ENCODE measurements around the gene SNX13. TPM values are rescaled to one million over a fixed set of nuclear protein-coding genes. Genes with fewer than 3 reads are reported as not detected.

The SNX13 gene
- total and polyA plus RNA-seq, 2 experiments from 2014 or later: 7.5 to 42.7 TPM

- H4K20me1 ChIP-seq (replicated peaks; ENCODE audit: insufficient read depth): no peaks in the 10 kb centered on the region
- Mint-ChIP-seq H3K4me1 (0 out of 3 replicates have a peak, but pooled peaks cover 5% of the 10 kb centered on the region), H3K4me3 (no peak overlapping the region), H3K27ac (no peak overlapping the region), H3K27me3 (ENCODE audit: insufficient read depth, low read depth, poor library complexity) (no peaks in the 10 kb centered on the region), H3K36me3 (ENCODE audit: low read depth) (peaks cover 28% of the 10 kb centered on the region), H3K9me3 (peaks cover 5% of the 10 kb centered on the region; the same call in 2 of the 3 replicates)
- H3F3A ChIP-seq (replicated peaks; ENCODE audit: low read depth): no peaks in the 10 kb centered on the region
- no peak overlapping the region for H3K4me2 ChIP-seq
- DNase-seq (ENCODE audit: low spot score) (no peak), ATAC-seq (no peak)
- H3K27me3 ChIP-seq (ENCODE audit: insufficient read depth): no peaks in the 10 kb centered on the region
- no peak overlapping the region for H3K4me3 ChIP-seq
- TF ChIP-seq ZNF114 (CRISPR knock-in tag; IDR thresholded peaks at IDR 0.05) (no peak), ZNF331 (CRISPR knock-in tag; IDR thresholded peaks at IDR 0.05; ENCODE audit: low read depth) (no peak)
- H3K27ac ChIP-seq (ENCODE audit: low read depth): no peak overlapping the region
- H3K4me1 ChIP-seq (ENCODE audit: insufficient read depth): no peaks in the 10 kb centered on the region; the same call in 1 of the 2 replicates
- no peaks in the 10 kb centered on the region for H3K9me2 ChIP-seq (ENCODE audit: insufficient read depth)
- H3K79me2 ChIP-seq (replicated peaks; ENCODE audit: insufficient read depth): no peaks in the 10 kb centered on the region
- H3K36me3 ChIP-seq (ENCODE audit: insufficient read depth): no peaks in the 10 kb centered on the region
- no peak overlapping the region for H2AFZ ChIP-seq
Observed at GRCh38 chr7:17855202-17855601, 85.1 kb downstream of the SNX13 start.

- DNase-seq (ENCODE audit: low spot score): no peak
- TF ChIP-seq ZNF331 (CRISPR knock-in tag; IDR thresholded peaks at IDR 0.05; ENCODE audit: low read depth) (no peak), JUNB (IDR thresholded peaks at IDR 0.05; ENCODE audit: unreplicated experiment) (no peak), EZH2 (IDR thresholded peaks at IDR 0.05; ENCODE audit: low read depth, unreplicated experiment) (no peak), REST (IDR thresholded peaks at IDR 0.05; ENCODE audit: unreplicated experiment) (no peak)
Observed at GRCh38 chr7:17854261-17855047, 85.8 kb downstream of the SNX13 start.

More at GRCh38 chr7:17854261-17855047, 85.8 kb downstream of the SNX13 start:
- ATAC-seq: no peak
- Mint-ChIP-seq H3K4me3 (no peak overlapping the region), H3K36me3 (ENCODE audit: low read depth) (peaks cover 26% of the 10 kb centered on the region), H3K27ac (no peak overlapping the region), H3K9me3 (peaks cover 5% of the 10 kb centered on the region; the same call in 2 of the 3 replicates), H3K27me3 (ENCODE audit: insufficient read depth, low read depth, poor library complexity) (no peaks in the 10 kb centered on the region), H3K4me1 (0 out of 3 replicates have a peak, but pooled peaks cover 5% of the 10 kb centered on the region)
- Histone ChIP-seq H3K27ac (ENCODE audit: low read depth) (no peak overlapping the region), H3K9me2 (ENCODE audit: insufficient read depth) (no peaks in the 10 kb centered on the region), H3K27me3 (ENCODE audit: insufficient read depth) (no peaks in the 10 kb centered on the region), H4K20me1 (replicated peaks; ENCODE audit: insufficient read depth) (no peaks in the 10 kb centered on the region), H3K4me1 (ENCODE audit: insufficient read depth) (no peaks in the 10 kb centered on the region; the same call in 1 of the 2 replicates), H3K36me3 (ENCODE audit: insufficient read depth) (no peaks in the 10 kb centered on the region), H3K4me3 (no peak overlapping the region), H3K79me2 (replicated peaks; ENCODE audit: insufficient read depth) (no peaks in the 10 kb centered on the region), H3K4me2 (no peak overlapping the region), H2AFZ (no peak overlapping the region), H3F3A (replicated peaks; ENCODE audit: low read depth) (no peaks in the 10 kb centered on the region)

Data from GM23338 (cell line).